Muscle layer of duodenum (tissue), 2 donors: ENCODE results near the gene C1QTNF9.
"Not testable (repeated sequence)": the region's sequence is repeated elsewhere in the genome, so short reads cannot be mapped to it uniquely, and the experiment has no call there.

ENCODE experiments used
- H3K27ac ChIP-seq: one replicate; pipeline ENCODE4 v1.7.0; 2013; ENCODE audit warnings: mild to moderate bottlenecking, low read length
- H3K27me3 ChIP-seq: one replicate; pipeline ENCODE4 v1.7.0; 2013; ENCODE audit warnings: low read depth, mild to moderate bottlenecking, control low read depth, low read length
- H3K36me3 ChIP-seq, 2 donors: one replicate each; pipeline ENCODE4 v1.7.0; 2013; ENCODE audit warnings: low read length in 2 of 2, control low read depth in 1 of 2, mild to moderate bottlenecking in 1 of 2; ENCODE audit not compliant: insufficient read depth in 2 of 2, control insufficient read depth in 1 of 2
- H3K4me1 ChIP-seq, 2 donors: one replicate each; pipeline ENCODE4 v1.7.0; 2013; ENCODE audit warnings: low read length in 2 of 2, mild to moderate bottlenecking in 2 of 2, control low read depth in 1 of 2, moderate library complexity in 1 of 2; ENCODE audit not compliant: insufficient read depth in 2 of 2, control insufficient read depth in 1 of 2
- H3K4me3 ChIP-seq, 2 donors: one replicate each; pipeline ENCODE4 v1.7.0; 2013; ENCODE audit warnings: low read length in 2 of 2, low read depth in 1 of 2, mild to moderate bottlenecking in 1 of 2
- H3K9me3 ChIP-seq, 2 donors: one replicate each; pipeline ENCODE4 v1.7.0; 2013; ENCODE audit warnings: low read length in 2 of 2, control low read depth in 1 of 2, mild to moderate bottlenecking in 1 of 2; ENCODE audit not compliant: control insufficient read depth in 1 of 2
- donor health status: healthy.

Gene C1QTNF9

GRCh38 chr13:24323739-24324075, 14.3 kb downstream of the C1QTNF9 start:
- no peaks in the 10 kb centered on the region for H3K36me3 ChIP-seq
- H3K27me3 ChIP-seq = no peaks in the 10 kb centered on the region
- H3K4me1 ChIP-seq = no peaks in the 10 kb centered on the region
- no peak overlapping the region for H3K4me3 ChIP-seq
- no peaks in the 10 kb centered on the region for H3K9me3 ChIP-seq
- H3K27ac ChIP-seq = no peak overlapping the region

DNA sequence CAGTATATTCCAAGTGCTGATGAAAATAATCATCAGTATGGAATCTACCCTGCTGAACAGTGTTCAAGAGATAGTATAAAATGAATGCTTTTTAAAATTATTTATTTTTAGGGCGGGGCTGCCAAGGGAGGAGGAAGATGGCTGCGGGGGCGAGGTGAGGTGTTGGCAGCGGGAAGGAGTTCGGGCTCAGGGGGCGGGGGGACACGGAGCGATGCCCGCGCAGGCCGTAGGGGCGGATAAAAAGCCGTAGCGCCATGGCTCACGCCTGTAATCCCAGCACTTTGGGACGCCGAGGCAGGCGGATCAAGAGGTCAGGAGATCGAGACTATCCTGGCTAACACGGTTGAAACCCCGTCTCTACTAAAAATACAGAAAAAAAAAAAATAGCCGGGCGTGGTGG, 18.2 kb downstream of the C1QTNF9 start:
- not testable (repeated sequence) for H3K4me1 ChIP-seq, H3K27me3 ChIP-seq, H3K27ac ChIP-seq, H3K9me3 ChIP-seq, H3K36me3 ChIP-seq
- peak overlapping the region in 1 of 2 donors; percentile 45 for H3K4me3 ChIP-seq

GRCh38 chr13:24328145-24328544, 18.8 kb downstream of the C1QTNF9 start:
- Histone ChIP-seq H3K36me3 (no peaks in the 10 kb centered on the region), H3K9me3 (no peaks in the 10 kb centered on the region), H3K27ac (no peak overlapping the region), H3K4me3 (peak overlapping the region in 1 of 2 donors; percentile 45), H3K4me1 (no peaks in the 10 kb centered on the region), H3K27me3 (no peaks in the 10 kb centered on the region)

DNA sequence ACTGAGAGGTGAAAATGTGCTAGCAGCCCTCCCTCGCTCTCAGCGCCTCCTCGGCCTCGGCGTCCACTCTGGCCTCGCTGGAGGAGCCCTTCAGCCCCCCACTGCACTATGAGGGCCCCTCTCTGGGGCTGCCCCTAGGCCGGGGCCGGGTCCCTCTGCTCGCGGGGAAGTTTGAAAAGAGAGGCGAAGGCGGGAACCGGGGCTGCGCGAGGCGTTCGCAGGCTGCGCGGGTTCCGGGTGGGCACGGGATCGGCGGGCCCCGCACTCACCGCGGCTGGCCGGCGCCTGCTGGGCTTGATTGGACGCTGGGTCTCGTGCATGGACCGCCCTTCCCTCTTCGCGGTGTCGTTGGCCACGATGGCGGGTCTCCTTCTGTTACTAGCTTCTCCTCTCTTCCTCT, 29.3 kb downstream of the C1QTNF9 start:
- Histone ChIP-seq H3K36me3 (no peaks in the 10 kb centered on the region), H3K4me1 (no peaks in the 10 kb centered on the region), H3K4me3 (no peak overlapping the region), H3K27me3 (no peaks in the 10 kb centered on the region), H3K9me3 (no peaks in the 10 kb centered on the region), H3K27ac (no peak overlapping the region)

DNA sequence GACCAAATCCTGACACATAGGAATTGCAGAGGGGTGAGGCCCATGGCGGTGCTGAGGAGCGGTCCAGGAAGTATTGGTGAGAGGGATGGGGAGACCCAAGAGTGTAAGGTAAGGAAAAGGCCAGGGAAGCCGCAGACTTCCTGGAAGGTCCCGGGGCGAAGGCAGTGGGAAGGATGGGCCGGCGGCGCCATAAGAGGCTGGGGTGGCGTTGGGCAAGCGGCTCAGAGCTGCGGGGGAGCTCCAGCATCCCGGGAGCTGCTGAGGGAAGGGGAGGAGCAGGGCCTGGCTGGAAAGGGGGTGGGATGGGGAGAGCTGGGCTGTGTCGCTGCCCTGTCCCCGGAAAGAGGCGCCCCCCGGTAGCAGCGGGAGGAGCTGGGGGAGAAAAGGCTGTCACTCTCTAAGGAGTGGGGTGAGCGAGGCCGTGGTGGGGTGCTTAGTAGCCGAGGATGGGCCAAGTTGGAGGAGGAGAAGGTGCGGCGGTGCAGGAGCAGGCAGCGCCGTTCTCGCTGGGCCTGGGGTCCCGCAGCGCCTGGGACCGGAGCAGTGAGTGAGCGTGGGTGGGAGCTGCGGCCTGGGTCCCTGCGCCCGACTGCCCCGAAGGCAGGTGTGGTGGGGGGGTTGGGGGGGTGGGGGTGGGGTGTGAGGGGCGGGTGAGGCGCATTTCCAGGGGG, 30.7 kb downstream of the C1QTNF9 start:
- Histone ChIP-seq H3K9me3 (no peaks in the 10 kb centered on the region), H3K27me3 (no peaks in the 10 kb centered on the region), H3K27ac (no peak overlapping the region), H3K4me3 (no peak overlapping the region), H3K36me3 (no peaks in the 10 kb centered on the region), H3K4me1 (no peaks in the 10 kb centered on the region)

DNA sequence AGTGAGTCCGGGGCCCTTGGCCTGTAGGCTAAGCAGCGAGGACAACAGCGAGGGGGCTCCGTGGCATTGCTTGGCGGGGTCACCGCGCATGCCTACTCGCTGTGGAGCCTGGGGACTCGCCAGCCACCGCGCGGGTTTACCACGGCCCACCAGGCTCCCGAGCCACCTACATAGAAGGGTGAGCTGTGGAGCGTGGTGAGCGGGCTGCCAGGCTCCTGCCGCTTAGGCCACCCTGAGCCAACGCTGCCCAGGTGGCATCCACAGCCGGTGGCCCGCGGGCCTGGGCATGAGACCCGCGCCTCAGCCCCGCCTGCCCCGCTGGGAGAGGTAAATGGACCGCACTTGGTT, 31.2 kb downstream of the C1QTNF9 start:
- Histone ChIP-seq H3K4me1 (no peaks in the 10 kb centered on the region), H3K27ac (no peak overlapping the region), H3K36me3 (no peaks in the 10 kb centered on the region), H3K4me3 (no peak overlapping the region), H3K9me3 (no peaks in the 10 kb centered on the region), H3K27me3 (no peaks in the 10 kb centered on the region)

DNA sequence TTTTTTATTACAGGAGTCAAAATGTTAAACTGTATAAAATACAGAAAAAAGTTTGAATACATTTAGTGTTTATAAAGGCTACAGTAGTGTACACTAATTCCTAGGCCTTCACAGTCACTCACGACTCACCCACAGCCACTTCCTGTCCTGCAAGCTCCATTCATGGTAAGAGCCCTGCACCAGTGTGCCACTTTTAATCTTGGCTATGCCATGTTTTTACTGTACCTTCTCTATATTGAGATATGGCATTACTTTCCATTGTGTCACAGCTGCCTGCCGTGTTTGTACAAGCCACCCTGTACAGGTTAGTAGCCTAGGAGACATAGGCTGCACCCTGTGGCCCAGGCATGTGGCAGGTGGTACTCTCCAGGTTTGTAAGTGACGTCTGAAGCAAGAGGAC, 32.1 kb downstream of the C1QTNF9 start:
- Histone ChIP-seq H3K4me1 (no peaks in the 10 kb centered on the region), H3K27ac (no peak overlapping the region), H3K27me3 (no peaks in the 10 kb centered on the region), H3K9me3 (no peaks in the 10 kb centered on the region), H3K36me3 (no peaks in the 10 kb centered on the region), H3K4me3 (no peak overlapping the region)

DNA sequence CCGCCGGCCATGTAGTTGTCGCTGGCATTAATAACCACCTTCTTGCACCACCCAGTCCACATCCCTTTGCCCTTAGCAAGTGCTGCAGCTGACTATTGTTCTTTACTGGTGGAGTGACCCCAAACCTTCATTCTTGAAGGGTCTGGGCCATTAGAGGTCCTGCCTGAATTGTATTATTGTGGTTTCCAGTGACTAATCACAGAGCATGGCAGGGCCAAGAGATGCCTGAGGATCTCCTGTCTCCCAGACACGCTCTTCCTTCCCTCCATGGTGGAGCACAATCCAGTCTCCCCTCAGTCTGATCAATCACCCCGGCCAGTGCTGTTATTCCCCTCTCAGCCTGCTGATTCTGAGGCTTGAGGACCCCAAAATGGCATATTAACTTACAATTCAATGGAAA, 39.0 kb downstream of the C1QTNF9 start:
- Histone ChIP-seq H3K9me3 (no peaks in the 10 kb centered on the region), H3K36me3 (no peaks in the 10 kb centered on the region), H3K27me3 (no peaks in the 10 kb centered on the region), H3K4me3 (no peak overlapping the region), H3K4me1 (no peaks in the 10 kb centered on the region), H3K27ac (peak overlapping the region; percentile 81)

DNA sequence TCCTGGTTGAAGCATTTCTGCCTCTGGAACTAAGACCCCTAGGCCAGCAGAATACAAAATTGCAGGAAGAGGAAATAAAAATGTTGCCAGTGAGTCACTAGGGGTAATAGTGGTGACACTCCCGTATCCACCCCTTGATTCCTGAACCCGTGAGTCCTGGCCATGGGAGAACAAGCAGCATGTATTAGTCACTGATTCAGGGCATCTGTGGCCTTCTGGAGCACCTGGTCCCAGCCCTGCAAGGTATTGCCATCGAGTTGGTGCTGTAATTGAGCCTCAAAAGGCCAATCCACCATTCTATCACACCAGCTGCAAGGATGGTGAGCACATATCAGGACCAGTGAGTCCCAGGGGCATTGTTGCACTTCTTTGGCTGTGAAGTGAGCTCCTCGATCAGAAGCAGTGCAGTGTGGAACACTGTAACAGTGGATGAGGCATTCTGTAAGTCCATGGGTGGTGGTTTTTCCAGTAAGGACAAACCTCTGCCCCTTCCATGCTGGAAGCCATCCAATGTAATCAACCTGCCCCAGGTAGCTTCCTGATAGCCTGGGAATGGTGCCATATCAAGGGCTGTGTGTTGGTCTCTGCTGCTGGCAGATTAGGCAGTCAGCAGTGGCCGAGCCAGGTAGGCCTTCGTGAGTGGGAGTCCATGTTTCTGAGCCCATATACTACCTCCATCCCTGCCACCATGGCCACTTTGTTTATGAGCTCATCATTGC, 39.6 kb downstream of the C1QTNF9 start:
- Histone ChIP-seq H3K4me3 (no peak overlapping the region), H3K4me1 (no peaks in the 10 kb centered on the region), H3K27me3 (no peaks in the 10 kb centered on the region), H3K27ac (peak overlapping the region; percentile 81), H3K36me3 (no peaks in the 10 kb centered on the region), H3K9me3 (no peaks in the 10 kb centered on the region)

DNA sequence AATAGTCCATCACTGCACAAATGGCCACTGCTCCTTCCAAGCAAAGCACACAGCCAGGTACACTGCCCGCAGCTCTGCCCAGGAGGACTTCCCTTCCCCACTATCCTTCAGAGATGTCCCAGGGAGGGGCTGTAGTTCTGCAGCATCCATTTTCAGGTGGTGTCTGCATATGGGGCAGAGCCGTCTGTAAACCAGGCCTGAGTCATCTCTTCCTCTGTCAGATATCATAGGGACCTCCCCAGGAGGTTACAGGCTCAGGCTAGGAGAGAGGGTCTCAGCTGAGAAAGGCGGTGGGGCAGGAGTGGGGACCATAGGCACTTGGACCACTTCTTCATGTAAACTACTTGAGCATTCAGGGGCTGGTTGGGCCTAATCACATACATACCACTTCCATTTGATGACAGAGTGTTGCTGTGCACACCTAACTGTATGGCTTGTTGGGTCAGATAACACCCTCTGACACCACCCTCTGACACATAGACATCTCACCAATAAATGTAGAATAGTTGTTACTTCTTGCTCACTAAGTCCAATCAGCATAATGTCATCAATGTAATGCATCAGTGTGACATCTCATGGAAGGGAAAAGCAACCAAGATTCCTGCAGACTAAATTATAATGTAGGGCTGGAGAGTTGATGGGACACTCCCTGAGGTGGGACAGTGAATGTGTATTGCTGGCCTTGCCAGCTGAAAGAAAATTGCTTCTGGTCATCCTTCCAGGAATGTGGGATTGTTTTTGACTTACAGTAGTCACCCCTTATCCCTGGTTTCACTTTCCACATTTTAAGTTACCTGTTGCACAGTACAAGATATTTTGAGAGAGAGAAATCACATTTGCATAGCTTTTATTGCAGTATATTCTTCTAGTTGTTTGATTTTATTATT, 40.6 kb downstream of the C1QTNF9 start:
- H3K36me3 ChIP-seq, H3K4me1 ChIP-seq, H3K27me3 ChIP-seq, H3K9me3 ChIP-seq, H3K4me3 ChIP-seq, H3K27ac ChIP-seq: not testable (repeated sequence)

GRCh38 chr13:24351423-24351822, 42.0 kb downstream of the C1QTNF9 start:
- Histone ChIP-seq H3K27me3 (no peaks in the 10 kb centered on the region), H3K36me3 (no peaks in the 10 kb centered on the region), H3K4me1 (no peaks in the 10 kb centered on the region), H3K9me3 (no peaks in the 10 kb centered on the region), H3K27ac (no peak overlapping the region), H3K4me3 (no peak overlapping the region)
